BLaER1 treated with 17β-estradiol and CSF1 and Interleukin-3, amounts not matched to agents 10 nM and 100 nM (cell line): ENCODE measurements around the gene MED9.

Source experiments
- H3K27ac ChIP-seq, 11 experiments: shearing (Covaris generic); formaldehyde crosslinking; 2 replicates each; pipeline ENCODE4 v1.8.1; 2022
- H3K27me3 ChIP-seq, 11 experiments: shearing (Covaris generic); formaldehyde crosslinking; 2 replicates each; pipeline ENCODE4 v1.8.1; 2022
- H3K36me3 ChIP-seq, 11 experiments: shearing (Covaris generic); formaldehyde crosslinking; 2 replicates each; pipeline ENCODE4 v1.8.1; 2022
- H3K4me1 ChIP-seq, 10 experiments: shearing (Covaris generic); formaldehyde crosslinking; 2 replicates each; pipeline ENCODE4 v1.8.1; 2022
- H3K4me2 ChIP-seq, 11 experiments: shearing (Covaris generic); formaldehyde crosslinking; 2 replicates each; pipeline ENCODE4 v1.8.1; 2022
- H3K4me3 ChIP-seq, 10 experiments: shearing (Covaris generic); formaldehyde crosslinking; 2 replicates each; pipeline ENCODE4 v1.8.1; 2022
- H3K9ac ChIP-seq, 11 experiments: shearing (Covaris generic); formaldehyde crosslinking; 2 replicates each; pipeline ENCODE4 v1.8.1; 2022
- H3K9me3 ChIP-seq, 11 experiments: shearing (Covaris generic); formaldehyde crosslinking; replicated peaks in 1 of 11; 2 replicates each; pipeline ENCODE4 v1.8.1; 2022
- H4K20me1 ChIP-seq, 11 experiments: shearing (Covaris generic); formaldehyde crosslinking; 2 replicates each; pipeline ENCODE4 v1.8.1; 2022
- Cebpa-rat ChIP-seq, 11 experiments: shearing (Covaris generic); IDR thresholded peaks; 2 replicates each; pipeline ENCODE4 v1.8.1; 2022

MED9 gene

GRCh38 chr17:17506181-17506741 lies 29.5 kb downstream of the MED9 start:
- Histone ChIP-seq H3K9ac (peak overlapping the region in 7 of 11 experiments; percentile 9 to 71 (median 56); a peak in 10 of 22 replicates), H3K9me3 (no peaks in the 10 kb centered on the region), H3K4me2 (peak overlapping the region in 10 of 11 experiments; percentile 29 to 98 (median 92); a peak in 19 of 22 replicates), H3K27ac (peak overlapping the region in 6 of 11 experiments; percentile 9 to 60 (median 58); a peak in 10 of 22 replicates), H3K4me3 (peak overlapping the region in 1 of 10 experiments; percentile 36; a peak in 2 of 20 replicates), H4K20me1 (peaks cover 0 to 9% (median 0%) of the 10 kb centered on the region in 11 experiments; a peak in 1 of 22 replicates), H3K36me3 (no peaks in the 10 kb centered on the region), H3K4me1 (peaks cover 41 to 94% (median 89%) of the 10 kb centered on the region in 10 experiments), H3K27me3 (no peaks in the 10 kb centered on the region)
- TF ChIP-seq Cebpa-rat (IDR thresholded peaks at IDR 0.05), result no peak

GRCh38 chr17:17506893-17507464 lies 30.2 kb downstream of the MED9 start:
- Histone ChIP-seq H3K4me2 (peak overlapping the region; percentile 23 to 98 (median 92); a peak in 21 of 22 replicates), H3K9me3 (no peaks in the 10 kb centered on the region), H3K4me1 (peaks cover 47 to 100% (median 96%) of the 10 kb centered on the region in 10 experiments), H3K4me3 (peak overlapping the region in 2 of 10 experiments; percentile 3 to 36; a peak in 5 of 20 replicates), H3K27ac (peak overlapping the region in 6 of 11 experiments; percentile 1 to 60 (median 58); a peak in 10 of 22 replicates), H3K9ac (peak overlapping the region in 7 of 11 experiments; percentile 9 to 71 (median 56); a peak in 12 of 22 replicates), H3K27me3 (no peaks in the 10 kb centered on the region), H3K36me3 (no peaks in the 10 kb centered on the region), H4K20me1 (peaks cover 0 to 9% (median 0%) of the 10 kb centered on the region in 11 experiments; a peak in 3 of 22 replicates)
- TF ChIP-seq Cebpa-rat (IDR thresholded peaks at IDR 0.05), result no peak

- Histone ChIP-seq H3K27ac (peak overlapping the region in 6 of 11 experiments; percentile 1 to 60 (median 58); a peak in 9 of 22 replicates), H3K9me3 (no peaks in the 10 kb centered on the region), H4K20me1 (peaks cover 0 to 15% (median 0%) of the 10 kb centered on the region in 11 experiments; a peak in 4 of 22 replicates), H3K27me3 (no peaks in the 10 kb centered on the region), H3K4me1 (peaks cover 52 to 100% (median 100%) of the 10 kb centered on the region in 10 experiments), H3K4me2 (peak overlapping the region; percentile 23 to 98 (median 92); a peak in 20 of 22 replicates), H3K9ac (peak overlapping the region in 7 of 11 experiments; percentile 9 to 71 (median 56); a peak in 12 of 22 replicates), H3K4me3 (peak overlapping the region in 1 of 10 experiments; percentile 36; a peak in 1 of 20 replicates), H3K36me3 (no peaks in the 10 kb centered on the region)
- TF ChIP-seq Cebpa-rat (IDR thresholded peaks at IDR 0.05), result no peak; a peak in 1 of 22 replicates
These were observed 30.7 kb downstream of the MED9 start for GRCh38 chr17:17507465-17508011.

GRCh38 chr17:17508019-17508535 lies 31.3 kb downstream of the MED9 start:
- H3K4me1 ChIP-seq, result peaks cover 55 to 100% (median 100%) of the 10 kb centered on the region in 10 experiments
- H3K4me2 ChIP-seq, result peak overlapping the region in 9 of 11 experiments; percentile 57 to 98 (median 93); a peak in 18 of 22 replicates
- H3K9me3 ChIP-seq, result no peaks in the 10 kb centered on the region
- peak overlapping the region in 1 of 10 experiments; percentile 36; a peak in 1 of 20 replicates for H3K4me3 ChIP-seq
- no peaks in the 10 kb centered on the region for H3K36me3 ChIP-seq
- no peak for TF ChIP-seq Cebpa-rat (IDR thresholded peaks at IDR 0.05)
- peak overlapping the region in 3 of 11 experiments; percentile 57 to 78 (median 64); a peak in 3 of 22 replicates for H3K27ac ChIP-seq
- H3K27me3 ChIP-seq, result no peaks in the 10 kb centered on the region
- H3K9ac ChIP-seq, result peak overlapping the region in 3 of 11 experiments; percentile 56 to 63 (median 61); a peak in 2 of 22 replicates
- peaks cover 0 to 20% (median 0%) of the 10 kb centered on the region in 11 experiments; a peak in 4 of 22 replicates for H4K20me1 ChIP-seq

- no peak for TF ChIP-seq Cebpa-rat (IDR thresholded peaks at IDR 0.05)
- peak overlapping the region in 1 of 10 experiments; percentile 22; a peak in 2 of 20 replicates for H3K4me3 ChIP-seq
- no peaks in the 10 kb centered on the region for H3K27me3 ChIP-seq
- H3K9ac ChIP-seq, result peak overlapping the region in 5 of 11 experiments; percentile 8 to 66 (median 59); a peak in 8 of 22 replicates
- peak overlapping the region in 5 of 11 experiments; percentile 61 to 84 (median 77); a peak in 10 of 22 replicates for H3K27ac ChIP-seq
- H3K4me1 ChIP-seq, result peaks cover 55 to 100% (median 100%) of the 10 kb centered on the region in 10 experiments
- no peaks in the 10 kb centered on the region for H3K36me3 ChIP-seq
- H3K9me3 ChIP-seq, result no peaks in the 10 kb centered on the region
- H3K4me2 ChIP-seq, result peak overlapping the region in 10 of 11 experiments; percentile 75 to 98 (median 92); a peak in 19 of 22 replicates
- peaks cover 0 to 21% (median 0%) of the 10 kb centered on the region in 11 experiments; a peak in 4 of 22 replicates for H4K20me1 ChIP-seq
These were observed 32.1 kb downstream of the MED9 start for GRCh38 chr17:17508646-17509591.

- H3K27me3 ChIP-seq, result no peaks in the 10 kb centered on the region
- peaks cover 0 to 24% (median 0%) of the 10 kb centered on the region in 11 experiments; a peak in 4 of 22 replicates for H4K20me1 ChIP-seq
- H3K27ac ChIP-seq, result peak overlapping the region in 9 of 11 experiments; percentile 37 to 84 (median 65); a peak in 17 of 22 replicates
- H3K4me1 ChIP-seq, result peaks cover 57 to 100% (median 100%) of the 10 kb centered on the region in 10 experiments
- H3K36me3 ChIP-seq, result no peaks in the 10 kb centered on the region
- H3K4me3 ChIP-seq, result peak overlapping the region in 2 of 10 experiments; percentile 8 to 22; a peak in 3 of 20 replicates
- TF ChIP-seq Cebpa-rat (IDR thresholded peaks at IDR 0.05), result no peak
- peak overlapping the region; percentile 67 to 98 (median 92) for H3K4me2 ChIP-seq
- H3K9ac ChIP-seq, result peak overlapping the region in 6 of 11 experiments; percentile 23 to 66 (median 53); a peak in 10 of 22 replicates
- H3K9me3 ChIP-seq, result no peaks in the 10 kb centered on the region
These were observed 33.0 kb downstream of the MED9 start for GRCh38 chr17:17509601-17510425.
